Gastrocnemius medialis (tissue), 4 donors: ENCODE data around the gene ITGA8.

Experiments used
- POLR2A ChIP-seq, 2 donors: fragments of 450-650 bp; IDR thresholded peaks; one replicate each; pipeline ENCODE4 v1.6.1; 2017; ENCODE audit warnings: antibody characterized with exemption in 2 of 2, mild to moderate bottlenecking in 2 of 2, moderate library complexity in 2 of 2
- TF ChIP-seq, protein P1 (sequence below), 5 experiments: fragments of 450-650 bp in 3 of 5; fragments of 200-600 bp in 2 of 5; sonication (generic) in 2 of 5; IDR thresholded peaks in 4 of 5; conservative IDR thresholded peaks in 1 of 5; 1 replicate in 4 of 5; 2 replicates in 1 of 5; pipeline ENCODE4 v1.5.1; 2016 to 2019; ENCODE audit warnings: antibody characterized with exemption in 5 of 5, mild to moderate bottlenecking in 3 of 5, moderate library complexity in 3 of 5

DNA sequence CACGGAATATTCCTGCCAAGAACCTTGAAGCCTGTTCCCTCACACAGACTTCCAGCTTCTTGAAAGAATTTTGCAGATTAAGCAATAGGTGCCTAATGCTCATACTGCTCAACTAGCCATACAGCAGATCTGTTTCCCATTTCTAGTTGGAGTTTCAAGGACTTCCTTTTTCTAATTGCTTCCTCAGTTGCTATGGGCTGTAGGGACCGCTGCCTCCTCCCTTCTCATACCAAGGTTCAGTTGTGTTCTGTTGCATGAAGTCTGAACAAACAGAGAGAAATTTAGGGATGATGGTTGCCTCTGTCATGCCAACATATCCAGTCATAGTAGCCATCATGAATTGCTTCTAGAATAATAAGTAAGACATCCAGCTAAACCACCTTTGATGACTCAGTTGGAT, 6.8 kb downstream of the ITGA8 start:
- TF ChIP-seq, protein P1, sequence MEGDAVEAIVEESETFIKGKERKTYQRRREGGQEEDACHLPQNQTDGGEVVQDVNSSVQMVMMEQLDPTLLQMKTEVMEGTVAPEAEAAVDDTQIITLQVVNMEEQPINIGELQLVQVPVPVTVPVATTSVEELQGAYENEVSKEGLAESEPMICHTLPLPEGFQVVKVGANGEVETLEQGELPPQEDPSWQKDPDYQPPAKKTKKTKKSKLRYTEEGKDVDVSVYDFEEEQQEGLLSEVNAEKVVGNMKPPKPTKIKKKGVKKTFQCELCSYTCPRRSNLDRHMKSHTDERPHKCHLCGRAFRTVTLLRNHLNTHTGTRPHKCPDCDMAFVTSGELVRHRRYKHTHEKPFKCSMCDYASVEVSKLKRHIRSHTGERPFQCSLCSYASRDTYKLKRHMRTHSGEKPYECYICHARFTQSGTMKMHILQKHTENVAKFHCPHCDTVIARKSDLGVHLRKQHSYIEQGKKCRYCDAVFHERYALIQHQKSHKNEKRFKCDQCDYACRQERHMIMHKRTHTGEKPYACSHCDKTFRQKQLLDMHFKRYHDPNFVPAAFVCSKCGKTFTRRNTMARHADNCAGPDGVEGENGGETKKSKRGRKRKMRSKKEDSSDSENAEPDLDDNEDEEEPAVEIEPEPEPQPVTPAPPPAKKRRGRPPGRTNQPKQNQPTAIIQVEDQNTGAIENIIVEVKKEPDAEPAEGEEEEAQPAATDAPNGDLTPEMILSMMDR (IDR thresholded peaks at IDR 0.05 in 4 of 5, conservative IDR thresholded peaks at IDR 0.05 in 1 of 5) = no peak
- TF ChIP-seq POLR2A (IDR thresholded peaks at IDR 0.05) = no peak
